ENCODE data around the gene KBTBD6.

The KBTBD6 gene

GRCh38 chr13:41085961-41086585 lies 46.5 kb downstream of the KBTBD6 start:
- H3K9me3 ChIP-seq (ENCODE audit: low read length), result no peaks in the 10 kb centered on the region
- H3K27ac ChIP-seq (ENCODE audit: low read depth, low read length), result no peak overlapping the region
- peaks cover 15% of the 10 kb centered on the region for H3K36me3 ChIP-seq (ENCODE audit: insufficient read depth, low read length)
- no peaks in the 10 kb centered on the region for H3K4me1 ChIP-seq (ENCODE audit: insufficient read depth, low read length)
- H3K4me3 ChIP-seq (ENCODE audit: low read depth in 1 of 2, low read length in 2 of 2), result no peak overlapping the region
- H3K27me3 ChIP-seq (ENCODE audit: control insufficient read depth in 1 of 2, insufficient read depth in 2 of 2, low read length in 2 of 2), result no peaks in the 10 kb centered on the region
- H3K9ac ChIP-seq (ENCODE audit: low read length), result no peak overlapping the region

- Histone ChIP-seq H3K9me3 (ENCODE audit: low read length) (no peaks in the 10 kb centered on the region), H3K4me1 (ENCODE audit: insufficient read depth, low read length) (no peaks in the 10 kb centered on the region), H3K9ac (ENCODE audit: low read length) (no peak overlapping the region), H3K27me3 (ENCODE audit: control insufficient read depth in 1 of 2, insufficient read depth in 2 of 2, low read length in 2 of 2) (no peaks in the 10 kb centered on the region), H3K36me3 (ENCODE audit: insufficient read depth, low read length) (peaks cover 41% of the 10 kb centered on the region), H3K4me3 (ENCODE audit: low read depth in 1 of 2, low read length in 2 of 2) (no peak overlapping the region), H3K27ac (ENCODE audit: low read depth, low read length) (no peak overlapping the region)
These were observed 52.9 kb downstream of the KBTBD6 start for GRCh38 chr13:41079725-41080124.

Measured in muscle layer of colon (tissue), 2 donors.